GM19035 (cell line): ENCODE measurements around the gene CLSTN1.

ENCODE experiments used
- ATAC-seq: cut with Tn5 transposase; IDR thresholded peaks from one replicate; pipeline ENCODE4 v1.9.1; 2021; ENCODE audit not compliant: unreplicated experiment

CLSTN1 gene

DNA sequence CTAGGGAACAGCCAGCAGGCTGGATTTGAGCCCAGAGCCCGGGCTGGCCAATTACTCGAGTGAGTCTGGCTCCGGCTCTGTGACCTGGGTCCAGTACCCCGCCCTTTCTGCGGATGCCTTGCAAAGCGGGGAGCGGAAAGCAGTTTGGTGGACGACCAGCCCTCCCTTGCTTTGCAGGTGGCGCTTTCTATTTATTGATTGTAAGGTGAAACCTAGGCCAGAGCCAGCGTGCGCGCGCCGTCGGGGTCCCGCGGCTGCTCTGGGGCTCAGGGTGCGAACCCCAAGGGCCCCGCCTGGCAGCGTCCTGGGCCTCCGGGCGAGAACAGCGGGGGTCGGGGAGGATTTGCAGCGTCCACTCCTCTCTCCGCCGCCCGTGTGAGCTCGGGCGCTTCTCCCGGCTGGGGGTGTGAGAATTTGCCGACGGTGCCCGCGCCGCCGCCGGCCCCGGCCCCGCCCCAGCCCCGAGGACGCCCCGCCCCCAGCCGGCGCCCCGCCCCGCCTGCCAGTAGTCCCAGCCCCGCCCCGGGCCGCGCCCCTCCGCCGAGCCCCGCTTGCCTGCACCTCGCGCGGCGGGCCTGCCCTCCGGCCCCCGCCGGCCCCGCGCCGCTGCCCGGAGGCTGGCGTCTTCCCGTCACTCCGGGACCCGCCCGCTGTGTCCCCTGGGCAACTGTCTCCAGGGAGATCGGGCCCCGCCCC, 134.6 kb downstream of the CLSTN1 start:
- ATAC-seq = peak; percentile 59

DNA sequence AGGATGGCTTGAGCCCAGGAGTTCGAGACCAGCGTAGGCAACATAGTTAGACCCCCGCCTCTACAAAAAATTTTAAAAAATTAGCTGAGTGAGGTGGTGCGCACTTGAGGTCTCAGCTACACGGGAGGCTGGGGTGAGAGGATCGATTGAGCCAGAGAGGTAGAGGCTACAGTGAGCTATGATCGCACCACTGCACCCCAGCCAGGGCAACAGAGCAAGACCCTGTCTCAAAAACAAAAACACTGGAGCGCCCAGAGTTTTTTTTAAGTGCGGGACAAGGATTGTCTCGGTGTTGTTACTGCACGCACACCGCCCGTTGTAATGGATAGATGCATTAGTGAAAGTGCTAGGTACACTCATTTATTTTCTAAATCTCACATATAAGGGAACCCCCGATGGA, 135.2 kb downstream of the CLSTN1 start:
- no peak for ATAC-seq

DNA sequence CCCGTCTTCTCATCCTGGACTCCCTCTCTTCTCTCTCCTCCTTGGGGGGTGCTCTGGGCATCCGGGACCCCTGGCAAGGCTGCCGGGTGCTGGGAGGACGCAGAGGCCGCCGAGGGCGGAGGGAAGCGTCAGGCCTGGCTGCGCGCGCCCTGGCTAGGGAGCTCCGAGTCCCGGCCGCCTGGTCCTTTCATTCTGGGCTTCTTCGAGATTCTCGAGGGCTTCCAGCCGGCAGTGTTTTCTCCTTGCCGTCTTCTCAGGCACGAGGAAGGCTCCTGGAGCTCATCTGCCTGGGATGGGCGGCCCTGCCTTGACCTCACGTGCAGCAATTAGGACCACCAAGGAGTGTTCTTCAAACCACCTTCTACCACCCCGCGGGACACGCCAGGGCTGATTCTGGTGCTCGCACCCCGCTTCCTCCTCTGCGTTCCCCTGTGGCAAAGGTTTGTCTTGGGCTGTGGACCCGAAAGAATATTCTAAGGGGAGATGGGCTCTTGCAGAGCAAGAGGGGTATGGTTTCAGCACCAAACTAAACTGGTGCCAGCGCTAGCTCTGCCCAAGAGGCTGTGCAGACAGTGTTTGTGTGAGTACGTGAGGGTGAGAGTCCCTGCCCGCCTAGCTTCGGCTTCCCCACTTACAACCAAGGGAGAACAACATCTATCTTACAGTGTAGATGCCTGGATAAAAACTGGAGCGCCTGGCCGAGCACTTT, 135.7 kb downstream of the CLSTN1 start:
- ATAC-seq = no peak

DNA sequence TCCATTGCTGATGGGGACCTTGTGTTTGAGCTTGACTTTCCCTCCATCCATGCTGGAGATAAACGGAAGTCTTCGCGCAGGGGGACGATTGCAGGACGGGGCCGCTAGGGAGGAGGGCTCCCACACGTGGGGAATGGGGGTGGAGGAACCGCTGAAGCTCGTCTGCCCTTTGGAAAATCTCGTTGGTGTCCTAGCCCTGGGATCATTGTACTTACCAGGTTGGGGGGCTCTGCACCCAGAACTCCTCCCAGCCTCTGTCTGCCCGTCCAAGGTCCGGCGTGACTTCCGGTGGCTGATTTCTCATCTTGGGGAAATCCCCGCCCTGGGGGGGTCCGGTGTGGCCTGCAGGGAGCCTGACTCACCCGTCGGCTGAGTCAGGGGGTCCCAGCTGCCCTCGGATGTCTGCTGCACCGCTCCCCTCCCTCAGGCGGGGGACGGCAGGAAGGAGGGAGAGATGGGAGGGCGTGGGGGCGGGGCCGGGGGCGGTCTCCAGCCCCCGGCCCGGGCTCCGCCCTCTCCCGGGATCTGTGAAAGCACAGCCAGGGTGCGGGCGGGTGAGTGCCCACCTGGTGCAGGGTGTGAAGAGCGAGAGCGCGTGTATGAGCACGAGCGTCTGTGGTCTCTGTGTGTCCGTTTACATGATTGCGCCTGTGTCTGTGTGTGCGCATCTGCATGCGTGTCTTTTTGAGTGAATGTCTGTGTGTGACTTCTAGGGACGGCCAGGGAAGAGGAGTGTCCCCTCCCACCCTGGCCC, 136.5 kb downstream of the CLSTN1 start:
- ATAC-seq = no peak

DNA sequence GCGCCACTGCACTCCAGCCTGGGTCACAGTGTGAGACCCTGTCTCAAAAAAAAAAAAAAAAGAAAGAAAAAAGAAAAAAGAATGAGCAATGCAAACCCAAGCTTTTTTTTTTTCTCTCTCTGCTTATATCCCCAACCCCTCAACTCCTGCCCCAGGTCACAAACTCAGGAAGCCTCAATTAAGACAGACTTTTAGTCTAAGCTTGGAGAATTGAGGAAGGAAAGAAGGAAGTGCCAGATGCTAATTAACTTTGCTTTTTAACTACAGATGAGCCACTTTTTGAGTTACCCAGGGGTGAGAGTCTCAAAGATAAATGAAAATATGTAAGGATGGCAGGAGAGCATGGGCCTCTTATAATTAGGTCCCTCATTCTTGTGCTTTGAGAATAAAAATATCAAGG, 139.0 kb downstream of the CLSTN1 start:
- ATAC-seq = no peak

DNA sequence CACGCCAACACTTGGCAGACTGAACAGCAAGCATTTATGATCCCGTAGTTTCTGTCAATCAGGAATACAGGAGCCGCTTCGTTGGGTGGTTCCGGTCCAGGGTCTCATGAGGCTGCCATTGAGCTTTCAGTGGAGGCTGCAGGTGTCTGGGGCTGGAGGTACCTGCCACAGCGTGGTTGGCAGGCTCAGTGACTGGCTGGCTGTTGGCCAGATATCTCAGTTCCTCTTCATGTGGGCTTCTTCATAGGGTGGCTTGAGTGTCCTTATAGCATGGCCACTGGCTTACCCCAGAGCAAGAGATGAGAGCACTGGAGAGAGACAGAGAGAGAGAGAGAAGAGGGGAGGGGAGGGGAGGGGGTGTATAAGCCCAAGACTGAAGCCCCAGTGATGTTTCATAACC, 142.9 kb downstream of the CLSTN1 start:
- ATAC-seq = no peak

DNA sequence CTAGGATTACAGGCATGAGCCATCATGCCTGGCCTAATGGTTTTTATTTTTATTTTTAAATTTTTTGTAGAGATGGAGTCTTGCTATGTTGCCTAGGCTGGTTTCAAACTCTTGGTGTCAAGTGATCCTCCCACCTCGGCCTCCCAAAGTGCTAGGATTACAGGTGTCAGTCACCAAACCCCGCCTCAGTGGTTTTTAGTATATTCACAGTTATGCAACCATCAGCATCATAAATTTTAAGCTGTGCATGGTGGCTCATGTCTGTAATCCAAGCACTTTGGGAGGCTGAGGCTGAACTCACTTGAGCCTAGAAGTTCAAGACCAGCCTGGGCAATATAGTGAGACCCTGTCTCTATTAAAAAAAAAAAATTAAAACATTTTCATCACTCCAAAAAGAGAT, 143.7 kb downstream of the CLSTN1 start:
- ATAC-seq = no peak
